Endothelial cell of umbilical vein (primary cell): ENCODE measurements around the gene MEX3D. TPM values are rescaled to one million over a fixed set of nuclear protein-coding genes. Genes with fewer than 3 reads are reported as not detected.

Source experiments
- BruUV-seq: library from RNA; stranded (reverse); fragments of 400-500 nt; replicated peaks from 2 replicates; lab custom pipeline; 2021; lab: Mats Ljungman, UMichigan
- CTCF ChIA-PET: fragments of 300-600, 350-600 bp; sonication (Branson Sonifier 250); formaldehyde crosslinking; loops from one replicate; lab custom pipeline; 2021; ENCODE audit warnings: antibody characterized with exemption, inconsistent platforms; lab: Charles Lee
- POLR2A ChIA-PET: fragments of 300-600, 350-600 bp; sonication (Branson Sonifier 250); formaldehyde crosslinking; loops from one replicate; lab custom pipeline; 2021; ENCODE audit warnings: antibody characterized with exemption, inconsistent platforms; lab: Charles Lee
- DNase-seq: peaks from one replicate; pipeline ENCODE4 v3.0.0-alpha.2; 2011; ENCODE audit warnings: low read depth, low spot score
- FAIRE-seq: peaks from 2 replicates; lab custom pipeline; 2011; peaks lifted over from hg19 to GRCh38; lab: Jason Lieb, UNC
- H2AFZ ChIP-seq: 2 replicates; pipeline ENCODE4 v1.6.0; 2012; ENCODE audit warnings: low read depth, low read length, control low read depth, inconsistent platforms
- H3K27ac ChIP-seq: 2 replicates; pipeline ENCODE4 v1.5.1; 2011; ENCODE audit warnings: low read depth, mild to moderate bottlenecking, control low read depth, low read length, moderate library complexity; ENCODE audit not compliant: insufficient read depth
- H3K27me3 ChIP-seq, 2 experiments: 2 replicates each; pipeline versions ENCODE4 v1.6.0 to v1.6.1; 2011; ENCODE audit warnings: low read length in 2 of 2, mixed read lengths in 1 of 2; ENCODE audit not compliant: control insufficient read depth in 2 of 2, insufficient read depth in 2 of 2
- H3K36me3 ChIP-seq, 2 experiments: 2 replicates in 1 of 2; 3 replicates in 1 of 2; pipeline ENCODE4 v1.5.1; 2011; ENCODE audit warnings: low read length in 2 of 2, mild to moderate bottlenecking in 1 of 2, moderate library complexity in 1 of 2; ENCODE audit not compliant: control insufficient read depth in 2 of 2, insufficient read depth in 2 of 2; ENCODE audit errors: extremely low read depth in 1 of 2
- H3K4me1 ChIP-seq: 3 replicates; pipeline ENCODE4 v1.5.1; 2011; ENCODE audit warnings: mild to moderate bottlenecking, low read length; ENCODE audit not compliant: control insufficient read depth, insufficient read depth; ENCODE audit errors: extremely low read depth
- H3K4me2 ChIP-seq: 2 replicates; pipeline ENCODE4 v1.6.1; 2011; ENCODE audit warnings: low read length, control low read depth, mixed read lengths; ENCODE audit not compliant: insufficient read depth
- H3K4me3 ChIP-seq, 3 experiments: fragments of 200-600 bp in 1 of 3; sonication (generic), shearing (Covaris generic) in 1 of 3; replicated peaks in 1 of 3; 2 replicates each; pipeline ENCODE4 v1.5.1; 2011 to 2016; ENCODE audit warnings: control low read depth in 3 of 3, low read length in 3 of 3, mild to moderate bottlenecking in 2 of 3, inconsistent platforms in 1 of 3, low read depth in 1 of 3, moderate library complexity in 1 of 3; ENCODE audit not compliant: insufficient read depth in 1 of 3
- H3K79me2 ChIP-seq: 2 replicates; pipeline ENCODE4 v1.6.0; 2012; ENCODE audit warnings: low read length, inconsistent platforms; ENCODE audit not compliant: control insufficient read depth, insufficient read depth
- H3K9ac ChIP-seq: replicated peaks from 2 replicates; pipeline ENCODE3; 2011; ENCODE audit warnings: low read length, control low read depth; ENCODE audit not compliant: insufficient read depth; ENCODE audit errors: extremely low read depth
- H3K9me1 ChIP-seq: replicated peaks from 3 replicates; pipeline ENCODE4 v1.6.0; 2011; ENCODE audit warnings: mild to moderate bottlenecking, low read length; ENCODE audit not compliant: control insufficient read depth, insufficient read depth; ENCODE audit errors: extremely low read depth
- H3K9me3 ChIP-seq: replicated peaks from 2 replicates; pipeline ENCODE4 v1.5.1; 2012; ENCODE audit warnings: low read length, inconsistent platforms; ENCODE audit not compliant: control insufficient read depth, insufficient read depth
- H4K20me1 ChIP-seq: replicated peaks from 2 replicates; pipeline ENCODE3; 2011; ENCODE audit warnings: mild to moderate bottlenecking, low read length; ENCODE audit not compliant: control insufficient read depth, insufficient read depth; ENCODE audit errors: extremely low read depth
- EZH2 ChIP-seq: IDR thresholded peaks from 2 replicates; pipeline ENCODE4 v1.6.1; 2012; ENCODE audit warnings: borderline replicate concordance, low read depth, mild to moderate bottlenecking, moderate library complexity, low read length, inconsistent platforms; ENCODE audit not compliant: severe bottlenecking
- FOS ChIP-seq: IDR thresholded peaks from 2 replicates; pipeline ENCODE4 v1.6.1; 2011; ENCODE audit warnings: mild to moderate bottlenecking, low read length, moderate library complexity, borderline replicate concordance; ENCODE audit not compliant: insufficient read depth
- GATA2 ChIP-seq: IDR thresholded peaks from 2 replicates; pipeline ENCODE4 v1.7.0; 2011; ENCODE audit warnings: low read depth, mild to moderate bottlenecking, moderate library complexity, mixed read lengths, low read length; ENCODE audit not compliant: insufficient read length, insufficient read depth
- JUN ChIP-seq: IDR thresholded peaks from 2 replicates; pipeline ENCODE4 v1.6.1; 2011; ENCODE audit warnings: borderline replicate concordance, low read depth; ENCODE audit not compliant: insufficient read length, insufficient read depth
- MYC ChIP-seq: IDR thresholded peaks from one replicate; pipeline ENCODE4 v1.6.1; 2011; ENCODE audit warnings: mild to moderate bottlenecking, low read depth, low read length
- POLR2A ChIP-seq: IDR thresholded peaks from 2 replicates; pipeline ENCODE4 v1.6.1; 2012; ENCODE audit warnings: low read depth, mild to moderate bottlenecking, control low read depth, low read length
- POLR2AphosphoS5 ChIP-seq: IDR thresholded peaks from 2 replicates; pipeline ENCODE4 v1.6.1; 2012; ENCODE audit warnings: low read depth, mild to moderate bottlenecking, control low read depth, low read length, moderate library complexity; ENCODE audit not compliant: insufficient read depth
- dilution Hi-C: fragments of 300-500 bp; cut with MboI; formaldehyde crosslinking; loops from one replicate; pipeline ENCODE4 v1.15.0; 2019; ENCODE audit warnings: low sequenced_read_pairs; ENCODE audit not compliant: extremely low pct_ligation_motif_present
- intact Hi-C: fragments of 100-400 bp; cut with micrococcal nuclease; formaldehyde crosslinking; loops from one replicate; pipeline ENCODE4 v1.10.0; 2022
- polyA plus RNA-seq, 4 experiments: library from polyadenylated mRNA; depleted of rRNA in 3 of 4; stranded (reverse) in 3 of 4; unstranded in 1 of 4; fragments of >200 nt; gene quantifications; 2 replicates each; pipeline versions ENCODE4 v1.2.1 to v1.2.3, GENCODE V29; 2011 to 2012; ENCODE audit warnings: missing spikeins in 1 of 4
- total RNA-seq: library from RNA; stranded (reverse); gene quantifications from 2 replicates; pipeline ENCODE4 v1.2.3, GENCODE V29; 2021
- TF ChIP-seq, protein P1 (sequence below), 2 donors: IDR thresholded peaks; 1 replicate in 1 of 2; 2 replicates in 1 of 2; pipeline ENCODE4 v1.5.1; 2011; ENCODE audit warnings: low read length in 2 of 2, mild to moderate bottlenecking in 2 of 2, moderate library complexity in 2 of 2, control low read depth in 1 of 2, inconsistent platforms in 1 of 2, low read depth in 1 of 2; ENCODE audit not compliant: insufficient read depth in 1 of 2; ENCODE audit errors: extremely low read depth in 1 of 2
- TF ChIP-seq, protein P2 (sequence below): IDR thresholded peaks from 2 replicates; pipeline ENCODE4 v1.6.1; 2011; ENCODE audit not compliant: insufficient read depth, insufficient read length

Gene MEX3D
- total and polyA plus RNA-seq, 2 donors (not counting 3 experiments of a cell fraction or from before 2014, with no cell fraction given) = 30.0 to 96.7 TPM

DNA sequence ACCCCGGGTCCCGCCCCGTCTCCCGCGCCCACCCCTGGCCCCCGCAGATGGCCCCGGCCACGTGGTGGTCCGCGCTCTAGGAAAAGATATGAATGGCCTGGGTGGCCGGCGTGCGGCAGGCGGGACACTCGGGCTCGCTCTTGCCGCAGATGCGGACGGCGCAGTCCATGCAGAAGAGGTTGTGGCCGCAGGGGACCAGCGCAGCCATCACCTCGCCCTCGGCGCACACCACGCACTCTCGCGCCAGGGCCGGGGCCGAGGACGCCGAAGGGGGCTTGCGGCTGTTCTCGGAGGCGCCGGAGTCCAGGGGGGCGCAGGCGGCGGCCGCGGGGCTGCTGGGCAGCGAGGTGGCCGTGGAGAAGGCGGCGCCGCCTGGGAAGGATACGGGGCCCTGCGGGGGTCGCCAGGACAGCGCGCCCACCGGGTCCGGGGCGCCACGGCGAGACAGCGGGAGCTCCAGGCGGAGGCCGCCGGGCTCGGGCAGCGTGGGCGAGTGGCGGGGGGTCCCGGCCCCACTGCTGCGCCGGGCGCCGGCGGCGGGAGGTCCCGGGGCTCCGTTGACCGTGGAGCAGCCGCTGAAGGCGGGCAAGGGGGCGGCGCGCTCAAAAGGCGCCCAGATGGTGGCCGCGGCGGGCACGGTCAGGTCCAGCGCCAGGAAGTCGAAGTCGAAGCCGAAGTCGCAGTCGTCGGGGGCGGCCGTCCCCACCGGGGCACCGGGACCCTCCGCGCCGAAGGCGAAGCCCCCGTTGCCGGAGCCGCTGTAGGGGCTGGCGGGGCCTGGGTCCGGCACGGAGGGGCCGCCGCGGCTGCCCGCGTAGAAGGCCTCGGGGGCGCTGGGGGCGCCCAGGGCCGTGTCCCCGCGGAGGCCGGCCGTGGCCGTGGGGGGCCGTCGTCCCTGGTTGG is 12.4 kb downstream of the MEX3D start:
- DNase-seq = no peak
- no peak overlapping the region for H2AFZ ChIP-seq
- no peak overlapping the region for H3K9ac ChIP-seq
- H3K27me3 ChIP-seq = no peaks in the 10 kb centered on the region
- dilution Hi-C loops (no loop called here), intact Hi-C loops (no loop called here)
- ChIA-PET POLR2A (no interaction called here), CTCF (no interaction called here)
- H3K4me2 ChIP-seq = no peak overlapping the region
- no peaks in the 10 kb centered on the region for H3K9me3 ChIP-seq
- peaks cover 10 to 14% of the 10 kb centered on the region in 2 experiments for H3K36me3 ChIP-seq
- BruUV-seq = no TSS peak
- no peaks in the 10 kb centered on the region for H3K4me1 ChIP-seq
- H3K9me1 ChIP-seq = no peaks in the 10 kb centered on the region
- no peak overlapping the region for H3K27ac ChIP-seq
- H4K20me1 ChIP-seq = no peaks in the 10 kb centered on the region
- no peak for TF ChIP-seq EZH2
- no peak for TF ChIP-seq POLR2A
- no peak for TF ChIP-seq POLR2AphosphoS5
- TF ChIP-seq, protein P1, sequence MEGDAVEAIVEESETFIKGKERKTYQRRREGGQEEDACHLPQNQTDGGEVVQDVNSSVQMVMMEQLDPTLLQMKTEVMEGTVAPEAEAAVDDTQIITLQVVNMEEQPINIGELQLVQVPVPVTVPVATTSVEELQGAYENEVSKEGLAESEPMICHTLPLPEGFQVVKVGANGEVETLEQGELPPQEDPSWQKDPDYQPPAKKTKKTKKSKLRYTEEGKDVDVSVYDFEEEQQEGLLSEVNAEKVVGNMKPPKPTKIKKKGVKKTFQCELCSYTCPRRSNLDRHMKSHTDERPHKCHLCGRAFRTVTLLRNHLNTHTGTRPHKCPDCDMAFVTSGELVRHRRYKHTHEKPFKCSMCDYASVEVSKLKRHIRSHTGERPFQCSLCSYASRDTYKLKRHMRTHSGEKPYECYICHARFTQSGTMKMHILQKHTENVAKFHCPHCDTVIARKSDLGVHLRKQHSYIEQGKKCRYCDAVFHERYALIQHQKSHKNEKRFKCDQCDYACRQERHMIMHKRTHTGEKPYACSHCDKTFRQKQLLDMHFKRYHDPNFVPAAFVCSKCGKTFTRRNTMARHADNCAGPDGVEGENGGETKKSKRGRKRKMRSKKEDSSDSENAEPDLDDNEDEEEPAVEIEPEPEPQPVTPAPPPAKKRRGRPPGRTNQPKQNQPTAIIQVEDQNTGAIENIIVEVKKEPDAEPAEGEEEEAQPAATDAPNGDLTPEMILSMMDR (IDR thresholded peaks at IDR 0.05; ENCODE audit: extremely low read depth in 1 of 2, insufficient read depth in 1 of 2, low read depth in 1 of 2, low read length in 2 of 2) = no peak
- TF ChIP-seq JUN = no peak
- TF ChIP-seq, protein P2, sequence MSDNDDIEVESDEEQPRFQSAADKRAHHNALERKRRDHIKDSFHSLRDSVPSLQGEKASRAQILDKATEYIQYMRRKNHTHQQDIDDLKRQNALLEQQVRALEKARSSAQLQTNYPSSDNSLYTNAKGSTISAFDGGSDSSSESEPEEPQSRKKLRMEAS = no peak
- TF ChIP-seq GATA2 = no peak
- no peak for TF ChIP-seq MYC
- TF ChIP-seq FOS = no peak
- FAIRE-seq = no peak
- H3K79me2 ChIP-seq = peaks cover 30% of the 10 kb centered on the region
- H3K4me3 ChIP-seq = no peak overlapping the region
